Measurements from ENCODE around the gene PPP6R1.

PPP6R1 gene

DNA sequence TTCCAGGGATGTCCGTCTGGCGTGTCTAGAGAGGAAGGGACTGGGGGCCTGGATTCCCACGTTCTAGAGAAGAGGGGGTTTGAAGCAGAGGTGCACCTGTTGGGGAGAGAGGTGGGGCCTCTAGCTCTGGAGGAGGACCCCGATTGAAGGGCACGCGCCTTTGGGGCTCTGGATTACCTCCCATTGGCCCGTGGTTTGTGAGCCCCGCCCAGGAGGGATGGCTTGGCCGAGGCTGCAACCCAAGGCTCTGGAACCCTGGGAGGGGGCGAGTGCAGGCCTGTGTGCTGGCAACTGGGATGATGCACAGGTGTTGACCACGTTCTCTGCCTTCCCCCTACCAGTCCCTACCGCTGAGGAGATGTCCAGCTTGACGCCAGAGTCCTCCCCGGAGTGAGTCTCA lies 46.2 kb upstream of the PPP6R1 start:
- TF ChIP-seq, protein P1, sequence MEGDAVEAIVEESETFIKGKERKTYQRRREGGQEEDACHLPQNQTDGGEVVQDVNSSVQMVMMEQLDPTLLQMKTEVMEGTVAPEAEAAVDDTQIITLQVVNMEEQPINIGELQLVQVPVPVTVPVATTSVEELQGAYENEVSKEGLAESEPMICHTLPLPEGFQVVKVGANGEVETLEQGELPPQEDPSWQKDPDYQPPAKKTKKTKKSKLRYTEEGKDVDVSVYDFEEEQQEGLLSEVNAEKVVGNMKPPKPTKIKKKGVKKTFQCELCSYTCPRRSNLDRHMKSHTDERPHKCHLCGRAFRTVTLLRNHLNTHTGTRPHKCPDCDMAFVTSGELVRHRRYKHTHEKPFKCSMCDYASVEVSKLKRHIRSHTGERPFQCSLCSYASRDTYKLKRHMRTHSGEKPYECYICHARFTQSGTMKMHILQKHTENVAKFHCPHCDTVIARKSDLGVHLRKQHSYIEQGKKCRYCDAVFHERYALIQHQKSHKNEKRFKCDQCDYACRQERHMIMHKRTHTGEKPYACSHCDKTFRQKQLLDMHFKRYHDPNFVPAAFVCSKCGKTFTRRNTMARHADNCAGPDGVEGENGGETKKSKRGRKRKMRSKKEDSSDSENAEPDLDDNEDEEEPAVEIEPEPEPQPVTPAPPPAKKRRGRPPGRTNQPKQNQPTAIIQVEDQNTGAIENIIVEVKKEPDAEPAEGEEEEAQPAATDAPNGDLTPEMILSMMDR (IDR thresholded peaks at IDR 0.05; ENCODE audit: low read depth, low read length, missing control alignments): no peak
- peaks cover 14% of the 10 kb centered on the region for H3K36me3 ChIP-seq (replicated peaks)
- DNase-seq: no peak
- in situ Hi-C loops (cut with HindIII; ENCODE audit: low pct_ligation_motif_present, low sequenced_read_pairs): no loop called here
- H3K27ac ChIP-seq: no peak overlapping the region
- no peaks in the 10 kb centered on the region for H3K27me3 ChIP-seq (replicated peaks)
- no peak overlapping the region for H3K4me3 ChIP-seq (ENCODE audit: low read depth, low read length)

DNA sequence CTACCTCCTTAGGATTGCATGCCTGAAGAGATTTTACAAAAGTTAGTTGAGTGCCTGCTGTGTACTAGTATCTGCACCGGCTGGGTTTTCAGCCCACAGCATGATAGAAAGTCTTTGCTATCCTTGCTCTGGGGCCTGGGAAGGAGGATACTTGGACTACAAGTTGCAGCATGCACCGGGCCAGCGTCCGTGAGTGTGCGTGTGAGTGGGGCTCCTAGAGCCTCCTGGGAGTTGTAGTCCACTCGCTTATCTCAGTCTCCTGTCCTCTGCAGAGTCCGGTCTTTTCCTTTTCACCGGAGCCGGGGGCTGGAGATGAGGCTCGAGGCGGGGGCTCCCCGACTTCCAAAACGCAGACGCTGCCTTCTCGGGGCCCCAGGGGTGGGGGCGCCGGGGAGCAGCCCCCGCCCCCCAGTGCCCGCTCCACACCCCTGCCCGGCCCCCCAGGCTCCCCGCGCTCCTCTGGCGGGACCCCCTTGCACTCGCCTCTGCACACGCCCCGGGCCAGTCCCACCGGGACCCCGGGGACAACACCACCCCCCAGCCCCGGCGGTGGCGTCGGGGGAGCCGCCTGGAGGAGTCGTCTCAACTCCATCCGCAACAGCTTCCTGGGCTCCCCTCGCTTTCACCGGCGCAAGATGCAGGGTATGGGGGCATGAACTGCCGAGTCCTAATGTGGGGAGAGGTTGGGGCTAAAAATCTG lies 45.6 kb upstream of the PPP6R1 start:
- Histone ChIP-seq H3K36me3 (replicated peaks) (peaks cover 13% of the 10 kb centered on the region), H3K4me3 (ENCODE audit: low read depth, low read length) (no peak overlapping the region), H3K27ac (no peak overlapping the region), H3K27me3 (replicated peaks) (no peaks in the 10 kb centered on the region)
- in situ Hi-C loops (cut with HindIII; ENCODE audit: low pct_ligation_motif_present, low sequenced_read_pairs): no loop called here
- DNase-seq: no peak
- TF ChIP-seq, protein P1 (IDR thresholded peaks at IDR 0.05; ENCODE audit: low read depth, low read length, missing control alignments): no peak

DNA sequence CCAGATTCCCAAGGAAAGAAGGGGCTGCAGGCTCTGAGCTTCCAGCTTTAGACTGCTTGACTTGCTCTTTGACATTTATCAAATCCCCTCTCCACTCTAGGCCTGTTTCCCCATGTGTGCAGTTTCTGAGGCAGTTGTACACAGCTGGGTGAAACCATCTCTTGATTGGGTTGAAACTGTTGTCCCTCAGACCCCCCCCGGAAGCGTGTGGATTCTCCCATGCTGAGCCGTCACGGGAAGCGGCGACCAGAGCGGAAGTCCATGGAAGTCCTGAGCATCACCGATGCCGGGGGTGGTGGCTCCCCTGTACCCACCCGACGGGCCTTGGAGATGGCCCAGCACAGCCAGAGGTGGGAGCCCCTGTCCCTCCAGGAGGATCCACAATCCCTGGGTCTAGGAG lies 44.7 kb upstream of the PPP6R1 start:
- Histone ChIP-seq H3K36me3 (replicated peaks) (peaks cover 6% of the 10 kb centered on the region), H3K27ac (no peak overlapping the region), H3K4me3 (ENCODE audit: low read depth, low read length) (no peak overlapping the region), H3K27me3 (replicated peaks) (no peaks in the 10 kb centered on the region)
- in situ Hi-C loops (cut with HindIII; ENCODE audit: low pct_ligation_motif_present, low sequenced_read_pairs): no loop called here
- TF ChIP-seq, protein P1 (IDR thresholded peaks at IDR 0.05; ENCODE audit: low read depth, low read length, missing control alignments): no peak
- DNase-seq: no peak

GRCh38 chr19:55302318-55302703 lies 43.5 kb upstream of the PPP6R1 start:
- Histone ChIP-seq H3K36me3 (replicated peaks) (peaks cover 5% of the 10 kb centered on the region), H3K27me3 (replicated peaks) (no peaks in the 10 kb centered on the region), H3K27ac (no peak overlapping the region), H3K4me3 (ENCODE audit: low read depth, low read length) (peak overlapping the region; percentile 51)
- DNase-seq: no peak
- TF ChIP-seq, protein P1 (IDR thresholded peaks at IDR 0.05; ENCODE audit: low read depth, low read length, missing control alignments): no peak
- in situ Hi-C loops (cut with HindIII; ENCODE audit: low pct_ligation_motif_present, low sequenced_read_pairs): no loop called here

GRCh38 chr19:55301459-55302317 lies 42.9 kb upstream of the PPP6R1 start:
- Histone ChIP-seq H3K36me3 (replicated peaks) (peaks cover 4% of the 10 kb centered on the region), H3K27me3 (replicated peaks) (no peaks in the 10 kb centered on the region), H3K27ac (no peak overlapping the region), H3K4me3 (ENCODE audit: low read depth, low read length) (peak overlapping the region; percentile 55)
- TF ChIP-seq, protein P1 (IDR thresholded peaks at IDR 0.05; ENCODE audit: low read depth, low read length, missing control alignments): peak; percentile 89
- in situ Hi-C loops (cut with HindIII; ENCODE audit: low pct_ligation_motif_present, low sequenced_read_pairs): no loop called here
- DNase-seq: peak; percentile 67

All from brain microvascular endothelial cell (primary cell).